Epithelial cell of prostate (primary cell): ENCODE measurements around the gene ARID5B.

Experiments
- DNase-seq: peaks from one replicate; pipeline ENCODE4 v3.0.0-alpha.2; 2011; ENCODE audit warnings: low read depth, low spot score
- H3K27ac ChIP-seq: fragments of 450-650 bp; 2 replicates; pipeline ENCODE4 v1.5.1; 2017; ENCODE audit warnings: mild to moderate bottlenecking

Gene ARID5B

GRCh38 chr10:62002753-62003152 lies 101.3 kb downstream of the ARID5B start:
- no peak for DNase-seq
- no peak overlapping the region for H3K27ac ChIP-seq

- no peak overlapping the region for H3K27ac ChIP-seq
- no peak for DNase-seq
These were observed 102.5 kb downstream of the ARID5B start for GRCh38 chr10:62004042-62004441.

- DNase-seq: no peak
- no peak overlapping the region for H3K27ac ChIP-seq
These were observed 103.8 kb downstream of the ARID5B start for GRCh38 chr10:62005281-62005680.

GRCh38 chr10:62005687-62006086 lies 104.2 kb downstream of the ARID5B start:
- DNase-seq: no peak
- no peak overlapping the region for H3K27ac ChIP-seq

- H3K27ac ChIP-seq: no peak overlapping the region
- no peak for DNase-seq
These were observed 105.6 kb downstream of the ARID5B start for GRCh38 chr10:62007145-62007544.

- DNase-seq: no peak
- no peak overlapping the region for H3K27ac ChIP-seq
These were observed 106.7 kb downstream of the ARID5B start for GRCh38 chr10:62008196-62008595.

- H3K27ac ChIP-seq: no peak overlapping the region
These were observed 107.4 kb downstream of the ARID5B start for GRCh38 chr10:62008946-62009345.

GRCh38 chr10:62010366-62010765 lies 108.9 kb downstream of the ARID5B start:
- no peak overlapping the region for H3K27ac ChIP-seq
- no peak for DNase-seq

More at GRCh38 chr10:62008946-62009345, 107.4 kb downstream of the ARID5B start:
- DNase-seq: no peak

GRCh38 chr10:62011558-62011957 lies 110.1 kb downstream of the ARID5B start:
- H3K27ac ChIP-seq: no peak overlapping the region
- DNase-seq: no peak

GRCh38 chr10:62012318-62012717 lies 110.8 kb downstream of the ARID5B start:
- DNase-seq: no peak
- no peak overlapping the region for H3K27ac ChIP-seq

- H3K27ac ChIP-seq: no peak overlapping the region
- no peak for DNase-seq
These were observed 113.0 kb downstream of the ARID5B start for GRCh38 chr10:62014510-62014909.

- no peak for DNase-seq
- H3K27ac ChIP-seq: no peak overlapping the region
These were observed 114.5 kb downstream of the ARID5B start for GRCh38 chr10:62015994-62016393.

GRCh38 chr10:62016623-62017490 lies 115.4 kb downstream of the ARID5B start:
- DNase-seq: no peak
- peak overlapping the region; percentile 5 for H3K27ac ChIP-seq

GRCh38 chr10:62017491-62017870 lies 116.0 kb downstream of the ARID5B start:
- H3K27ac ChIP-seq: peak overlapping the region; percentile 91
- DNase-seq: no peak

- no peak for DNase-seq
- H3K27ac ChIP-seq: peak overlapping the region; percentile 91
These were observed 116.8 kb downstream of the ARID5B start for GRCh38 chr10:62018131-62018911.

- H3K27ac ChIP-seq: peak overlapping the region; percentile 91
- peak; percentile 64 for DNase-seq
These were observed 117.7 kb downstream of the ARID5B start for GRCh38 chr10:62019013-62019684.

GRCh38 chr10:62019685-62020359 lies 118.3 kb downstream of the ARID5B start:
- DNase-seq: no peak
- peak overlapping the region; percentile 91 for H3K27ac ChIP-seq

- no peak overlapping the region for H3K27ac ChIP-seq
- DNase-seq: no peak
These were observed 119.7 kb downstream of the ARID5B start for GRCh38 chr10:62021128-62021665.

GRCh38 chr10:62021978-62022802 lies 120.7 kb downstream of the ARID5B start:
- DNase-seq: no peak

More at GRCh38 chr10:62021978-62022802, 120.7 kb downstream of the ARID5B start:
- no peak overlapping the region for H3K27ac ChIP-seq
